GM04504 (cell line): ENCODE measurements around the gene SLC35F1.

Source experiments
- DNase-seq: peaks from one replicate; pipeline ENCODE4 v3.0.0-alpha.2; 2012; ENCODE audit warnings: low read depth

Gene SLC35F1

GRCh38 chr6:118198746-118199145 lies 291.7 kb downstream of the SLC35F1 start:
- DNase-seq, result no peak

GRCh38 chr6:118200160-118200559 lies 293.1 kb downstream of the SLC35F1 start:
- DNase-seq, result no peak

GRCh38 chr6:118202517-118202916 lies 295.5 kb downstream of the SLC35F1 start:
- DNase-seq, result no peak

GRCh38 chr6:118203545-118203944 lies 296.5 kb downstream of the SLC35F1 start:
- DNase-seq, result no peak

- no peak for DNase-seq
Observed at GRCh38 chr6:118206221-118206620, 299.2 kb downstream of the SLC35F1 start.

GRCh38 chr6:118207947-118208346 lies 300.9 kb downstream of the SLC35F1 start:
- DNase-seq, result no peak

- DNase-seq, result no peak
Observed at GRCh38 chr6:118212451-118213173, 305.5 kb downstream of the SLC35F1 start.

- DNase-seq, result no peak
Observed at GRCh38 chr6:118215269-118215668, 308.2 kb downstream of the SLC35F1 start.

- DNase-seq, result no peak
Observed at GRCh38 chr6:118216751-118217150, 309.7 kb downstream of the SLC35F1 start.

- DNase-seq, result no peak
Observed at GRCh38 chr6:118218156-118218555, 311.1 kb downstream of the SLC35F1 start.

GRCh38 chr6:118220429-118221128 lies 313.5 kb downstream of the SLC35F1 start:
- no peak for DNase-seq

GRCh38 chr6:118223316-118223715 lies 316.3 kb downstream of the SLC35F1 start:
- no peak for DNase-seq

GRCh38 chr6:118228886-118229285 lies 321.8 kb downstream of the SLC35F1 start:
- no peak for DNase-seq

- no peak for DNase-seq
Observed at GRCh38 chr6:118240878-118241528, 333.9 kb downstream of the SLC35F1 start.

GRCh38 chr6:118246406-118246805 lies 339.3 kb downstream of the SLC35F1 start:
- no peak for DNase-seq

GRCh38 chr6:118248171-118248570 lies 341.1 kb downstream of the SLC35F1 start:
- DNase-seq, result no peak

- no peak for DNase-seq
Observed at GRCh38 chr6:118249680-118250079, 342.6 kb downstream of the SLC35F1 start.

- DNase-seq, result no peak
Observed at GRCh38 chr6:118252474-118252873, 345.4 kb downstream of the SLC35F1 start.

GRCh38 chr6:118253741-118254140 lies 346.7 kb downstream of the SLC35F1 start:
- DNase-seq, result no peak

- DNase-seq, result no peak
Observed at GRCh38 chr6:118260833-118261232, 353.8 kb downstream of the SLC35F1 start.

GRCh38 chr6:118263921-118264486 lies 356.9 kb downstream of the SLC35F1 start:
- no peak for DNase-seq

- no peak for DNase-seq
Observed at GRCh38 chr6:118269659-118270058, 362.6 kb downstream of the SLC35F1 start.

- DNase-seq, result no peak
Observed at GRCh38 chr6:118277631-118278030, 370.6 kb downstream of the SLC35F1 start.
